NCI-H1930 (cell line): ENCODE measurements around the gene AIF1.

ENCODE experiments used
- DNase-seq, 2 experiments: peaks; one replicate each; lab custom pipeline; 2025; lab: John Stamatoyannopoulos, UW

Gene AIF1

GRCh38 chr6:31663961-31664789, 49.1 kb downstream of the AIF1 start:
- DNase-seq: no peak

GRCh38 chr6:31664790-31665500, 49.9 kb downstream of the AIF1 start, which contains the start of gene GPANK1:
Gene GPANK1 (minus strand): TSS chr6:31664997. CDS start chr6:31664478, 519 bp downstream.
- peak; percentile 84 to 88 for DNase-seq

GRCh38 chr6:31665501-31666336, 50.7 kb downstream of the AIF1 start, which contains the start of gene CSNK2B:
Gene CSNK2B (plus strand): TSS chr6:31666080. CDS start chr6:31666832, 752 bp downstream.
- peak; percentile 97 to 98 for DNase-seq

GRCh38 chr6:31666337-31666965, 51.4 kb downstream of the AIF1 start:
- no peak for DNase-seq
